ENCODE results near the gene CPLANE2.
A peak's percentile ranks its signal among the peaks of the same experiment; 100 is the strongest.
"Not testable (repeated sequence)": the region's sequence is repeated elsewhere in the genome, so short reads cannot be mapped to it uniquely, and the experiment has no call there.

The CPLANE2 gene

GRCh38 chr1:16229976-16230740 is 6.8 kb downstream of the CPLANE2 start:
- DNase-seq = no peak

DNA sequence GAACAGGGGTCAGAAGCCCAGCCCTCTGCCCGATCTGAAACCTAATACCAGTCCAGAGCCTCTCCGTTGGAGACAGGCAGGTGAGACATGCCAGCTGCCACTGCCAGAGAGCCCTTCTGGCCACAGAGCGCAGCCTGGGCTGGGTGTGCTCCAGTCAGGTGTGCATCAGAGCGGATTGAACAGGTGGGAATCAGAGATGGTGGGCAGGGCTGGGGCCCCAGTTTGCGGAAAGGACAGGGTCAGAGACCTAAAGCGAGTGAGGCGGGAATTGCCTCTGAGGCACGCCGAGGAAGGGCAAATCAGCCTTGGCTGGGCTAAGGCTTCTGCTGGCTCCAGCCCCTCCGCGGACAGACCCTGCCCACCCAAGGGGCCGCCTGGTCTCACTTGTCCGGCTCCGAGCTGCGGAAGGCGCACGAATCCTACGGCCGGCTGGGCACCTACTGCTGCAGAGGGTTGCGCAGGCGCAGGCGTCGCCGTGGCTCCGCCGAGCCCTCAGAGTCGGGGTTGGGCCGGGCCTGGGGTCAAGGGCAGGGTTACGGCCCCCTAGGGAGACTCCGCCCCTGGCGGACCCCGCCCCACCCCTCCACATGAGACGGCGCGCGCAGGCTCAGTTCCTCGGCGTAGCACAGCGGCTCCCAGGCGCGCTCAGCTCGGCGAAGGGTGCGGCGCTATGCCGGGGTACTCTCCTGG is 10.3 kb downstream of the CPLANE2 start:
- DNase-seq = no peak

DNA sequence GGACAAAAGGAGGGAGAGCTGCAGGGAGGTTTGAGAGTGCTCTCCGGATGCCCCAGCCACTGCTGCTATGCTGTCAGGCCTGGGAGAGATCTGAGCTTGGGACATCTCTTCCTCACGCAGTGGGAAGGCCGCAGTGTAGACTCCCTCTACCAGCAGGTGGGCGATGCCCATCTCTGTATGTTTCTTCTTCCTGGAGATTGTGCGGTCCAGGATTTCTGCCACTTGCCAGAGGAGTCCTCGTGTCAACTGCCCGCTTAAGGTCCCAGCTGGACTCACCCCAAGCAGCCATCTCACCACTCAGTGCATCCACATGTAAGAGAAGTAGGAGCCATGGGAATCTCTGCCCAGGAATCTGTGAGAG is 10.9 kb downstream of the CPLANE2 start:
- no peak for DNase-seq

GRCh38 chr1:16224472-16224871 is 12.5 kb downstream of the CPLANE2 start:
- no peak for DNase-seq

GRCh38 chr1:16222716-16223115 is 14.3 kb downstream of the CPLANE2 start:
- DNase-seq = not testable (repeated sequence)

DNA sequence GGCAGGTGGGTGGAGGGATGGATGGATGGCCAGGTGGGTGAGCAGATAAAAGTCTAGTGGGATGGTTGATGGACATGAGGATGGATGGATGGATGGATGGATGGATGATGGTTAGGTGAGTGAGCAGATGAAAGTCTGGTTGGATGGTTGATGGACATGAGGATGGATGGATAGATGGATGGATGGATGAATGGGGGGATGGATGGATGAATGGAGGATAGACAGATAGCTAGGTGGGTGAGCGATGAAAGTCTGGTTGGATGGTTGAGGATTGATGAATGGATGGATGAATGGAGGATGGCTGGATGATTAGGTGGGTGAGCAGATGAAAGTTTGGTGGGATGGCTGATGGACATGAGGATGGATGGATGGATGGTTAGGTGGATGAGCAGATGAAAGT is 15.5 kb downstream of the CPLANE2 start:
- DNase-seq = no peak

DNA sequence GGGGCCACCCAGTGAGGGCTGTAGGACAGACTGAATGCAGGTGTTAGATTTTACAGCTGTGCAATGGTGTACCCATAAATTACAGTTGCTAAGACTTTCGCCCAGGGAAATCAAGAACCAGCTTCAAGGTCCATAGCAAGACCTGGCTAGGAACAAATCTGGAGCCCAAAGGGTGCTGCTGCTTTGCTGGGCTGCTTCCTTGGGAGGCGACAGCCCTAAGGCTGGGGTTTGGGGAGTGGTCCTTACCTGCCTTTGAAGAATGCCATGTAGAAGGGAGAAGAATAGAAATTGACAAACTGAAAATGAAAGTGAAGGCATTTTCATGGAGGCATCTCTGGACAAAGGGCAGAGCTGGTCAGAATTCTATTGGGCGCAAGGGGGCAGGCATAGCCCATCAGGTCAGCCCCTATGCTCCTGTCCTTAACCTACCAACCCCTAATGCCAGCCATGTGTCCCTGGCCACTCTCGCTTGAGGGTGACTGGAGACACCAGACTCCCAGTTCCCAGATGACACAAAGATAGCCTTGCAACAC is 16.9 kb downstream of the CPLANE2 start:
- no peak for DNase-seq

DNA sequence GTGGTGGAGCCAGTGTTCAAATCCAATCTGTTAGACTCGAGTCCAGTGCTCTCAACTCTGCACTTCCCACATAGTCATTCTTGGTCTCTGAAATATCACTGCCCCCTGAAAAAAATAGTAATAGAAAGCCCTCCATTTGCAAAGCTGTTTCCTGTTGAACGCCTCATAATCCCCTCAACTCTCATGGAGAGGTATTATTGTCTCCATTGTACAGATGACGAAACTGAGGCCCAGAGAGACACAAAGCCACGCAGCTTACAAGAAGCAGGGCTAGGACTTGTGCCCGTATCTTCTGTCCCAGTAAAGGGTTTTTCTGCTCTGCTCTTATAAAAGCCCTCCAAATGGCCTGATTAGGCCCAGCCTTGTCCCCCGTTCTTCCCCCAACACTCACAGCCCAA is 18.3 kb downstream of the CPLANE2 start:
- no peak for DNase-seq

DNA sequence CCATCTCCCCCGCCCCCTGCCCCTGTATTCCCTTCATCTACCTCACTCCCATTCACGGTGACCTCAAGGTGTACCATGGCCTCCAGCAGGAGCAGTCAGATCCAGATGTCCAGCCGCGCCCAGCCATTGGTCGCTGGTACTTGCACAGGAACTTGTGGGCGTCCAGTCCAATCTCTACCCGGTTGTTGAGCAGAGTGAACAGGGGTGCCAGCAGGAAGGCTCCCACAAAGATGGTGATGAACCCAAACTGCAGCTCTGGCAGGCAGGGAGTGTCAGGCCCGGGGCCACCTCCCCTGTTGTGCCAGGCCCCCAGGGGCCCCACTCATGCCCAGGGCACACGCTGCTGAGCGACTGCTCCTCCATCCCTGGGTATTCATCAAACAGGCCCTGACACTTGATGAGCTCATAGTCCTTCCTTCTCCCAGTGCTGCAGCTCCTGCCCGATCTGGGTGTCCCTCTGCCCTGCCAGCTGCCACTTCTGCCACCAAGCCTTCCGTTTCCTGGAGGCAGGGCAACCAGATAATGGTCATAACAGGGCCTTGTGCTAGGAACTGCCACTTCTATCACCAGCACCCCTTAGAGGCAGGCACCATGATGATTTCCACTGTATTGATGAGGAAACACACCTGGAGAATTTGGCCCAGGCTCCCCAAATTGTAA is 18.8 kb downstream of the CPLANE2 start:
- DNase-seq = no peak

- DNase-seq = peak; percentile 91
Observed at GRCh38 chr1:16217061-16217785, 19.8 kb downstream of the CPLANE2 start.

GRCh38 chr1:16215882-16216753 is 20.9 kb downstream of the CPLANE2 start:
- peak; percentile 58 for DNase-seq

- DNase-seq = not testable (repeated sequence)
Observed at GRCh38 chr1:16215240-16215639, 21.7 kb downstream of the CPLANE2 start.

GRCh38 chr1:16213544-16213943 is 23.4 kb downstream of the CPLANE2 start:
- not testable (repeated sequence) for DNase-seq

DNA sequence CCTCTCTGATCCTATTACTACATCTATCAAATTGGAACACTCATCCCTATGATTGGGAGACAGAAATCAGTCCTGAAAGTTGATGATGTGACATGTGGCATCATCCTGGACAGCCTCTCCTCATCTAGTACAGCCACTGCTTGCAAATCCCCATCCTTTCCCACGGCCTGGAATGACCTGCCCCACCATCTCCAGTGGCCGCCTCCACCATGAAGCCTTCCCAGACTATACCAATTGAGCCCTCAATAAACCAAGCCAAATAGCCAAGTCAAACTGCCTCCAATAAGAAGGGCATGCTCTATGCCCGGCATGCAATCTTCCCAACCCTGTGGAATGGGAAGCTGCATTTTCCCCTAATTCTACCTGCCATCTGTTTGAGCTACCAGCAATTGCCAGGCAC is 24.0 kb downstream of the CPLANE2 start:
- DNase-seq = no peak

DNA sequence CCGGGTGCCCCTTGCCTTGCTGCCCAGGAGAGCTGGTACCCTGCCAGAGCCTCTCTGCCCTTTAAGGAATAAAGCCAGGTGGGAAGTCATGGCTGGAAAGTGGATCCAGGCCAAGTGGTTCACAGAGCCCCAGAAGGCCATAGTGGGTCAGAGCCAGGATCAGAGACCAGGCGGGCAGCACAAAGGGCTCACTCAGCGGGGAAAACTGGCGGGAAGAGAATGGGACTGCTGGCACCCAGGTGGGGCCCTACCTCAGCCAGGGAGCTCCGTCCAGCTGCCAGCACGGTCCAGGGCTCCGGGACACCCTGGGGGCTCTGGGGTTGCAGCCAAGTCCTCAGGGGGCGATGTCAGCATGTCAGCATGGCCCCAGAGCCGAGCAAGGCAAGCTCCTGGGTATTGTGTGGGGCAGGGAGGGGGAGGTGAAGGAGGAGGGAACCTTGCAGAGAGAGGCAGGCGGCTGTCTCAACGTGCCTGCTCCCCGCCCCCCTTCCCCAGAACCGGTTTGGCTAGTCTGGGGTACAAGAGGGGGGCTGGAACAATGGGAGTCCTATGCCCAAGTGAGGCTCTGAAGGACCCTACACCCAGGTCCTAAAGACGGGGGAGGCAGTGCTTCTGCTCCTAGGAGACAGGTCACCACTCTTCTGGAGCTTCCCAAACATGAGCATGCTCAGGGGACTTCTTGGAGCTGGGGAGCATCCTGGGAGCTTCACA is 24.6 kb downstream of the CPLANE2 start, which contains the start of gene ARHGEF19:
Gene ARHGEF19 (minus strand): TSS at position 402 of the 711 bp plus-strand sequence. CDS start 3,598 bp downstream, outside the sequence.
- DNase-seq = no peak

DNA sequence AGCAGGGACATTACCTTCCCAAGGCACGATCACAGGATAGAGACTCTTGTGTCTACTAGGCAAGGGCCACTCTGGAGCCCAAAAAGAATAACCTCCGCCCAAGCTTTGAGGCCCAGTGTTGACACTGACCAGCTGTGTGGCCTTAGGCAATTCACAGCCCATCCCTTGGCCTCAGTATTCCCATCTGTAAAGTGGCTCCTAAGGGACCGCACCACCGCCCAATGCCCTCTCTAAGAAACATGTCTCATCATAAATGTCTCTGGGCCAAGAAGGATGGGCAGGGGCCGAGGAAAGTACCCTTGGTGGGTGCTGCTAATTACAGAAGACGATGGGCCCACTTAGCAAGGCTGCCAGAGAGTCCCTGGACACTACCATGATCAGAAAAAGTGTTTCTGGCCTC is 25.2 kb downstream of the CPLANE2 start:
- no peak for DNase-seq

GRCh38 chr1:16210581-16210980 is 26.4 kb downstream of the CPLANE2 start:
- DNase-seq = no peak

GRCh38 chr1:16209847-16210407 is 27.1 kb downstream of the CPLANE2 start:
- no peak for DNase-seq

DNA sequence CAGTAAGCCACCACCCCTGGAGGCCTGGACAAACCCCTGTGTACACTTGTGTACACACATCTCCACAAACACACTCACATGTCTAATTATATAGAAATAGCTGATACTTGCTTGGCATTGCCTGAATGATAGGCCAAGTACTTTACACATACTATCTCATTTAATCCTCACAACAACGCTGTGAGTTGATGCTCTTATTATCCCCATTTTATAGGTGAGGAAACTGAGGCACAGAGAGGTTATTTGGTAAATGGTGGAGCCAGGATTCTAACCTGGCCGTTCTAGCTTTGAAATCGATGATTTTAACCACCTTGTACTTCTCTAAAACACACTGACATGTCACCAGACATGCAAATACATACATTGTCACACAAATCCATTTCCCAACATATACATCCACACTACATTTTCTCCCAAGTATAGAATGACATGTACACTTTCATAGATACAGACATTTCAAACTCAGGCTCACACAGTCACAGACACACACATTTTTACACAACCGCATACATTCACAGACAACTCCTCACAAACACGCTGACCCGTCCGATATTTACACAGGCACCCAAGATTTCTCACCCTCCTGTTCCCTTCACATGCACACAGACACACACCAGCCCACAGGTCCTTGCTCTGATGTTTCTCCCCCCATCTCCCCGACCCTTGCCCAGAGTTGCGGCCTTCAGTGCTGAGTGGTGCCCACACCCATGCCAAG is 27.7 kb downstream of the CPLANE2 start:
- DNase-seq = no peak
